Panc1 (cell line): Measurements from ENCODE around the gene TRAF2.

Source experiments
- CTCF ChIP-seq: fragments of 450-650 bp; IDR thresholded peaks from 2 replicates; pipeline ENCODE4 v1.5.1; 2017; ENCODE audit warnings: mild to moderate bottlenecking
- POLR2AphosphoS5 ChIP-seq: IDR thresholded peaks from 2 replicates; pipeline ENCODE4 v1.6.1; 2012; ENCODE audit warnings: mild to moderate bottlenecking, low read depth, low read length, moderate library complexity
- REST ChIP-seq, 2 experiments: IDR thresholded peaks; 2 replicates each; pipeline ENCODE4 v1.6.1; 2011 to 2012; ENCODE audit warnings: low read depth in 2 of 2, control low read depth in 1 of 2, low read length in 1 of 2, mild to moderate bottlenecking in 1 of 2, moderate library complexity in 1 of 2; ENCODE audit not compliant: insufficient read depth in 1 of 2

- TF ChIP-seq CTCF (no peak), POLR2AphosphoS5 (no peak), REST (IDR thresholded peaks at IDR 0.05; ENCODE audit: insufficient read depth in 1 of 2, low read depth in 2 of 2, low read length in 1 of 2) (no peak)
Measured at GRCh38 chr9:136921307-136921706, 35.0 kb downstream of the TRAF2 start.
